ENCODE data around the gene TRPM2.

DNA sequence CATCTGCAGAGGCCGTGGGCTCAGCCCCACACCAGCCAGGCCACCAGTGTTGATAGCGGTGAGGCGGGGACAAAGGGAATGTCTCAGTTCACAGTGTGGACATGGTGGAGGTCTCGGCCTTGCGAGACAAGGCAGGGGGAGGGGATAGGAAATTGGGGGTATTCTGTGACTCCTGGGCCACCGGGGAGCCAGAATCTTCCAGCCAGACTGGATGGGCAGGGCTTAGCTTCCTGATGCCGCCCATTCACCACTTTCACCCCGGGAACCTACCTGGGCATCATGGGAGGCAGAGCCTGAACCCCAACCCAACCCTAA is 107.0 kb downstream of the TRPM2 start:
- TF ChIP-seq, protein P1, sequence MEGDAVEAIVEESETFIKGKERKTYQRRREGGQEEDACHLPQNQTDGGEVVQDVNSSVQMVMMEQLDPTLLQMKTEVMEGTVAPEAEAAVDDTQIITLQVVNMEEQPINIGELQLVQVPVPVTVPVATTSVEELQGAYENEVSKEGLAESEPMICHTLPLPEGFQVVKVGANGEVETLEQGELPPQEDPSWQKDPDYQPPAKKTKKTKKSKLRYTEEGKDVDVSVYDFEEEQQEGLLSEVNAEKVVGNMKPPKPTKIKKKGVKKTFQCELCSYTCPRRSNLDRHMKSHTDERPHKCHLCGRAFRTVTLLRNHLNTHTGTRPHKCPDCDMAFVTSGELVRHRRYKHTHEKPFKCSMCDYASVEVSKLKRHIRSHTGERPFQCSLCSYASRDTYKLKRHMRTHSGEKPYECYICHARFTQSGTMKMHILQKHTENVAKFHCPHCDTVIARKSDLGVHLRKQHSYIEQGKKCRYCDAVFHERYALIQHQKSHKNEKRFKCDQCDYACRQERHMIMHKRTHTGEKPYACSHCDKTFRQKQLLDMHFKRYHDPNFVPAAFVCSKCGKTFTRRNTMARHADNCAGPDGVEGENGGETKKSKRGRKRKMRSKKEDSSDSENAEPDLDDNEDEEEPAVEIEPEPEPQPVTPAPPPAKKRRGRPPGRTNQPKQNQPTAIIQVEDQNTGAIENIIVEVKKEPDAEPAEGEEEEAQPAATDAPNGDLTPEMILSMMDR (IDR thresholded peaks at IDR 0.05) = no peak
- TF ChIP-seq POLR2A (IDR thresholded peaks at IDR 0.05) = no peak

Measured in Peyer's patch (tissue), 4 donors.